ENCODE data around the gene ZNF493.

ZNF493 gene

GRCh38 chr19:21460686-21461085 lies 63.8 kb downstream of the ZNF493 start:
- Histone ChIP-seq H3K9me3 (peaks cover 85% of the 10 kb centered on the region), H3K27ac (no peak overlapping the region), H3K36me3 (peaks cover 61% of the 10 kb centered on the region), H4K20me1 (no peaks in the 10 kb centered on the region), H3K4me1 (no peaks in the 10 kb centered on the region; the same call in 1 of the 2 replicates), H3K4me3 (no peak overlapping the region), H3K27me3 (no peaks in the 10 kb centered on the region), H3K4me2 (no peak overlapping the region), H3K9ac (no peak overlapping the region)
- no peak for TF ChIP-seq Cebpa-rat (IDR thresholded peaks at IDR 0.05)

DNA sequence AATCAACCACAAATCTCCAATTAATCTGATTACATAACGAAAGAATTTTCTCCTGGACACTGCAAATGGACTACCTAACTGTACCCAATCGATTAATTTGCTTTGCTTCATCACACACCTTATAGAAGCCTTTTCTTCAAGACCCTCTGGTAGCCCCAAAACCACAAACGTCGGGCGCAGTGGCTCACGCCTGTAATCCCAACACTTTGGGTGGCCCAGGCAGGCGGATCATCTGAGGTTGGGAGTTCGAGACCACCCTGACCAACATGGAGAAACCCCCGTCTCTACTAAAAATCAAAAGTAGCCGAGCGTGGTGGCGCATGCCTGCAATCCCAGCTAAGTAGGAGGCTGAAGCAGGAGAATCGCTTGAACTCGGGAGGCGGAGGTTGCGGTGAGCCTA lies 65.6 kb downstream of the ZNF493 start:
- H3K4me2 ChIP-seq, result peak overlapping the region; percentile 59
- no peak for TF ChIP-seq Cebpa-rat (IDR thresholded peaks at IDR 0.05)
- H3K9ac ChIP-seq, result no peak overlapping the region

DNA sequence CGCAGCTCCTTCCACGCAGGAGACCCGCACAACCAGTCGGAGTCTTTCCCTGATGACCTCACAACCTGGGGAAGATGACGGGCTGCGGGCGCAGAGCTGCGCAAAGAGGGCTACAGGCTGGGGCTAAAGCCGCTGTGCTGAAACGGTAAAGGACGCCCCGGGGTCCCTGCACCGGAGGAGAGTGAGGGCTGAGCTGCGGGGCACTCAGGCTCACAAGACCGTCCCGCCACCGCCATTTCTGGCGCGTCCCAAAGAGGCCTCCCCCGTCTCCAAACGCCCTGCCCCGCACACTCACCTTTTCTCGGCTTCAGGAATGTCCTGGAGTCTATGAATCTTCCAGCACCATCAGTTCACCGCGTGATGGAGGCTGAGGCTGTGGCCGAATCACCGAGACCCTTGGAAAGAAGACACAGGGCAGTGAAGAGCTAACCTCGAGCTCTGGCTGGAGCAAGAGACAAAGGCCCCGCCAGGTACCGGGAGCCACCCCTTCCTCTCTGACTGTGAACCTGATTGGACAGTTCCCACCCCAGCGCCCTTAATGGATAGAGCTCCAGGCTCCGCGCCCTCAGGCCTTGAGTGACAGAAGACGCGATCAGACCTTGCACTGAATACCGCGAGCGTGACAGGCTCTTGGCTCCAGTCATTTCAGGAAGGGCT lies 66.6 kb downstream of the ZNF493 start:
- Histone ChIP-seq H3K9me3 (peaks cover 58% of the 10 kb centered on the region), H3K36me3 (peaks cover 35% of the 10 kb centered on the region), H4K20me1 (no peaks in the 10 kb centered on the region), H3K4me3 (peak overlapping the region; percentile 73), H3K4me1 (no peaks in the 10 kb centered on the region; the same call in 1 of the 2 replicates), H3K9ac (peak overlapping the region; percentile 82), H3K4me2 (peak overlapping the region; percentile 59), H3K27ac (peak overlapping the region; percentile 79; the same call in 1 of the 2 replicates), H3K27me3 (no peaks in the 10 kb centered on the region)
- no peak for TF ChIP-seq Cebpa-rat (IDR thresholded peaks at IDR 0.05)

More for the DNA sequence above, 65.6 kb downstream of the ZNF493 start:
- no peaks in the 10 kb centered on the region; the same call in 1 of the 2 replicates for H3K4me1 ChIP-seq
- peaks cover 68% of the 10 kb centered on the region for H3K9me3 ChIP-seq
- H3K27ac ChIP-seq, result no peak overlapping the region
- H3K27me3 ChIP-seq, result no peaks in the 10 kb centered on the region
- peak overlapping the region; percentile 73 for H3K4me3 ChIP-seq
- H3K36me3 ChIP-seq, result peaks cover 45% of the 10 kb centered on the region
- H4K20me1 ChIP-seq, result no peaks in the 10 kb centered on the region

DNA sequence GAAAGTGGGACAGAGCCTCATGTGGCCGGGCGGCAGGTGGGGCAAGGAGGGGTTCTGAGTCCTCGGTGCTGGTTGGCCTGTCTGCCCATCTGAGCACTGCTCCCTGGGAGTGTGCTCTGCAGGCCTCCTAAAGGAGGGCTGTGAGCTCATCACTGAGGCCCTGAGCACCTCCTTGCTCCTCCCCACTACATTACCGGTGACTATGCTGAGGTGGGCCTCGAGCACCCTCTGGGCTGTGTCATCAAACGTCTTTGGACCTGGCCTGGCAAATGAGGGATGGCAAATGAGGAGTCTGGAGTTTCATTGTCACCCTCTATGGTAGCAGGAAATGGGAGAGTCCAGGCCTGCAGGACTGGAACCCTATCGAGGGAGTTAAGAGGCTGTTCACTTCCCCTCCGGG lies 69.7 kb downstream of the ZNF493 start:
- peaks cover 6% of the 10 kb centered on the region; the same call in 1 of the 2 replicates for H3K36me3 ChIP-seq
- H3K4me2 ChIP-seq, result no peak overlapping the region
- H3K4me3 ChIP-seq, result no peak overlapping the region
- no peak overlapping the region for H3K27ac ChIP-seq
- TF ChIP-seq Cebpa-rat (IDR thresholded peaks at IDR 0.05), result no peak
- no peaks in the 10 kb centered on the region for H3K27me3 ChIP-seq
- H3K9me3 ChIP-seq, result peaks cover 29% of the 10 kb centered on the region
- no peak overlapping the region for H3K9ac ChIP-seq
- no peaks in the 10 kb centered on the region for H4K20me1 ChIP-seq
- H3K4me1 ChIP-seq, result no peaks in the 10 kb centered on the region; the same call in 1 of the 2 replicates

DNA sequence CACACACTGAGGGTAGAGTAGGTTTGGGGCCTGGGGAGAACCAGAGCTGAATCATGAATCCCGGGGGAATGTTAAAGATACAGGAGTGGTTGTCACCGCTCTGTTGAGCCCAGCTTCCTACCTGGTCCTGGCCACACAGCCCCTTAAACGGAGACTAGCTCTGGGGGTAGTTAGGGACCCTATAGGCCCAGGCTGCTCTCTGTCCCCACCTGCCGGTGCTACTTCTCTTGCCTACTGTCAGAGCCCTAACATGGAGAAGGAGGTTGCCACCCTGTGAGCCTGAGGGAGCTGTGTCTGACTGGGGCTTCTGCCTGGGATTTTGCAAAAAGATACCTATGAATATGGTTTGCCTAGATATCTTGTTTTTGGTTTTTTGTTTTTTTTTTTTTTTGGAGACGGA lies 71.9 kb downstream of the ZNF493 start:
- Histone ChIP-seq H3K4me3 (no peak overlapping the region), H3K4me1 (no peaks in the 10 kb centered on the region), H3K9me3 (peaks cover 24% of the 10 kb centered on the region; the same call in 1 of the 2 replicates), H3K27me3 (no peaks in the 10 kb centered on the region), H3K36me3 (no peaks in the 10 kb centered on the region), H3K9ac (no peak overlapping the region), H3K4me2 (no peak overlapping the region), H4K20me1 (no peaks in the 10 kb centered on the region), H3K27ac (no peak overlapping the region)
- no peak for TF ChIP-seq Cebpa-rat (IDR thresholded peaks at IDR 0.05)

DNA sequence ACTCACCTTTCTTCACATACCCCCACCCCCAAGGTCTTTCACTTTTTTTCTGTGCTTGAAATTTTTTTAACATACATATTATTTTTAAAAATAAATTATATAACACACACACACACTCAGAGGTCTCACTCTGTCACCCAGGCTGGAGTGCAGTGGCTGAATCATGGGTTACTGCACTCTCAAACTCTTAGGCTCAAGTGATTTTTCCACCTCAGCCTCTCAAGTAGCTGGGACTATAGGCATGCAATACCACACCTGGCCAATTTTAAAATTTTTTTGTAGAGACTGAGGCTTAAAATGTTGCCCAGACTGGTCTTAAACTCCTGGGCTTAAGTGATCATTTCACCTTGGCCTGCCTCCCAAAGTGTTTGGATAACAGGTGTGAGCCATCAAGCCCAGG lies 75.6 kb downstream of the ZNF493 start:
- no peak overlapping the region for H3K9ac ChIP-seq
- H3K4me2 ChIP-seq, result no peak overlapping the region
- H3K4me3 ChIP-seq, result no peak overlapping the region
- no peaks in the 10 kb centered on the region for H3K36me3 ChIP-seq
- TF ChIP-seq Cebpa-rat (IDR thresholded peaks at IDR 0.05), result no peak
- no peaks in the 10 kb centered on the region for H4K20me1 ChIP-seq
- no peak overlapping the region for H3K27ac ChIP-seq
- peaks cover 43% of the 10 kb centered on the region for H3K9me3 ChIP-seq
- 0 out of 2 replicates have a peak, but pooled peaks cover 4% of the 10 kb centered on the region for H3K4me1 ChIP-seq
- H3K27me3 ChIP-seq, result no peaks in the 10 kb centered on the region

- no peak for TF ChIP-seq Cebpa-rat (IDR thresholded peaks at IDR 0.05)
- Histone ChIP-seq H3K9ac (peak overlapping the region; percentile 88), H3K4me3 (peak overlapping the region; percentile 71), H3K27ac (peak overlapping the region; percentile 91), H3K4me1 (0 out of 2 replicates have a peak, but pooled peaks cover 4% of the 10 kb centered on the region), H3K9me3 (peaks cover 43% of the 10 kb centered on the region), H3K27me3 (no peaks in the 10 kb centered on the region), H3K36me3 (no peaks in the 10 kb centered on the region), H4K20me1 (no peaks in the 10 kb centered on the region), H3K4me2 (peak overlapping the region; percentile 71)
Measured at GRCh38 chr19:21474671-21475181, 77.8 kb downstream of the ZNF493 start.
